Fibroblast of skin of left quadriceps (primary cell): Measurements from ENCODE around the gene FSCB.
"Not testable (repeated sequence)": the region's sequence is repeated elsewhere in the genome, so short reads cannot be mapped to it uniquely, and the experiment has no call there.

Source experiments
- DNase-seq, 2 experiments: peaks; one replicate each; pipeline ENCODE4 v3.0.0-alpha.2; 2013; ENCODE audit warnings: low read depth in 2 of 2

FSCB gene, protein sequence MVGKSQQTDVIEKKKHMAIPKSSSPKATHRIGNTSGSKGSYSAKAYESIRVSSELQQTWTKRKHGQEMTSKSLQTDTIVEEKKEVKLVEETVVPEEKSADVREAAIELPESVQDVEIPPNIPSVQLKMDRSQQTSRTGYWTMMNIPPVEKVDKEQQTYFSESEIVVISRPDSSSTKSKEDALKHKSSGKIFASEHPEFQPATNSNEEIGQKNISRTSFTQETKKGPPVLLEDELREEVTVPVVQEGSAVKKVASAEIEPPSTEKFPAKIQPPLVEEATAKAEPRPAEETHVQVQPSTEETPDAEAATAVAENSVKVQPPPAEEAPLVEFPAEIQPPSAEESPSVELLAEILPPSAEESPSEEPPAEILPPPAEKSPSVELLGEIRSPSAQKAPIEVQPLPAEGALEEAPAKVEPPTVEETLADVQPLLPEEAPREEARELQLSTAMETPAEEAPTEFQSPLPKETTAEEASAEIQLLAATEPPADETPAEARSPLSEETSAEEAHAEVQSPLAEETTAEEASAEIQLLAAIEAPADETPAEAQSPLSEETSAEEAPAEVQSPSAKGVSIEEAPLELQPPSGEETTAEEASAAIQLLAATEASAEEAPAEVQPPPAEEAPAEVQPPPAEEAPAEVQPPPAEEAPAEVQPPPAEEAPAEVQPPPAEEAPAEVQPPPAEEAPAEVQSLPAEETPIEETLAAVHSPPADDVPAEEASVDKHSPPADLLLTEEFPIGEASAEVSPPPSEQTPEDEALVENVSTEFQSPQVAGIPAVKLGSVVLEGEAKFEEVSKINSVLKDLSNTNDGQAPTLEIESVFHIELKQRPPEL

DNA sequence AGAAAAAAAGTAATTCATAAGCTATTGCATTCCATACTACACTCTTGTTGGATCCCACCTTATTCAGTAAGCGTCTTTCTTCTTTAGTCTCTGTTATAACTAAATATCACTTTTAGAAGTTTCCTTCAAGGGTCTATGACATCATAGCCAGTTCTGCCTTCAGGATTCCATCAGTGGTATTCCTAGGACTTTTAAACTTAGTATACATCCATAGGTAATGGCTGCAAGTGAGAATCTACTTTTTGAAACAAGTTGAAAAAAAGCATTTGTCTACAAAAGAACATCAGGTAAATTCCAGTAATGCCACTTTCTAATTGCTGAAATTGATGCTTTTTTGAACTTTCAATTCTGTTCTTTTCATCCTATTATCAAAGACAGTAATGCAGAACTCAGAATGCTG lies at the start of gene FSCB:
Gene FSCB, minus strand, starts transcription at position 101 of the 400 bp plus-strand sequence. CDS start 296 bp downstream, outside the sequence.
- no peak for DNase-seq

DNA sequence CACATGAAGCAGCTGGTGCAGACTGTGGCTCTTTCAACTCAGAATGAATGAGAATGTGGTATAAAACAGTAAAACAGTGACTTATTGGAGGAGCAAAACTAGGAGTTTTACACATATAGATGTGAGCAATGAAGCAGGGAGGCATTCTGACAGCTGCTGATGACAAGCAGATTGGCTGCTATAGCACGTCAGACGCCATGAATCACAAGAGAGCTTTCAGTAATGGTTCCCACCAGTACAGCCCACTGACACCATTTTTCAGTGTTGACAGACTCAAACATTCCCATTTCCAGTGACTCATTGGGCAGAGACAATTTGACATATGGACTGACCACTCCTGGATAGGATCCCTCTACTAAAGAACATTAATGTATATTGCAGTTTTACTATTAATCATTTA lies 24.6 kb upstream of the FSCB start:
- DNase-seq, result peak; percentile 42

DNA sequence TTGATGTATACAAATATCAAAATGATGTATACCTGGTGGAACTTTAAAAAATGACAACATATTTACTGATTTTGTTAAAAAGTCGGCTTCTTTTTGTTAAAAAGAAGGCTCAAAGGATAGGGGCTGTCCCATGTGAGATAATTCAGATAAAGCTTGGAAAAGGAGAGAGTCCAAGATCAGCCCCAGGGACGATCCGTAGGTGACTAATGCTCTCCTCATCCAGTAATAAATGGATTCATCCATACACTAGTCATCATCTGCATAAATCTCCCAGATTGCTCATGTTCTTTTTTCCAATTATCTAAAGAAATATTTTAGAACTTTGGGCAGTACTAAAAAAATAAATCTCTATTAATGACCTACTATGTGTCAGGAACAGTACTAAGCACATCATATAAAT lies 23.4 kb upstream of the FSCB start:
- no peak for DNase-seq

DNA sequence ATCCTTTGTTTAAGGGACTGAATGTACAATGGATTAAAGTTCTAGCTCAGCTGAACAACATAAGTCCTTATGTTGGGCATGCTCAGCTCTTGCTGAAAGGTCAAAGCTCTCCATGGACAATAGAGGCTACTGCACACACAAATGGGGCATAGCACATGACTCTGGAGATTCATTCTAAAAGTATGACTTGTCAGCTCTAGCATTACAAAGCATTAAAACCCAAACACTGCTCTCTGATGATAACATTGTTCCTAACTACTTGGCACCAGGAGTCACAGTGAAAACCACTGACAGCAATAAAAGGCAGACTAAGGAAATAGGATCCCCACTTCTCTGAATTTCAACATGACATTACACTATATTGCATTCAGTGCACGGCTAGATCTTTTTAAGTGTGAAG lies 21.9 kb upstream of the FSCB start:
- peak; percentile 25 to 29 for DNase-seq

DNA sequence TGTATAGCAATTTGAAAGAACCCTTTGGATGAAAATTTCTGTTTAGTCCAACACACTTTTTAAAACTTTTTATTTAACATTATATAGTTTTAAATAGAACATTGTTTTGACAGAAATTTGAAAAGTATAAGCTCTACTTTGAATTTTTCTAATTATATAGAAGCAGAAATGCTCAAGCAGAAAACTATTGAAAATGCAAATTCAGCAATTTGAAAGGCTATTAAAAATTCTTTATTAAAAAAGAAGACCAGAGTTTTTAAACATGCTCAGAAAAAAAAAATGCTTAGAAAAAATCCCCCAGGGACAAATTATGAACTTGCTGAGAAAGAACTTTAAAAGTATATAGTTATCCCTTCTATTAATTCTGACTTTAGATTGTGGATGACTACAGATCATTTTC lies 21.1 kb upstream of the FSCB start:
- DNase-seq, result no peak

DNA sequence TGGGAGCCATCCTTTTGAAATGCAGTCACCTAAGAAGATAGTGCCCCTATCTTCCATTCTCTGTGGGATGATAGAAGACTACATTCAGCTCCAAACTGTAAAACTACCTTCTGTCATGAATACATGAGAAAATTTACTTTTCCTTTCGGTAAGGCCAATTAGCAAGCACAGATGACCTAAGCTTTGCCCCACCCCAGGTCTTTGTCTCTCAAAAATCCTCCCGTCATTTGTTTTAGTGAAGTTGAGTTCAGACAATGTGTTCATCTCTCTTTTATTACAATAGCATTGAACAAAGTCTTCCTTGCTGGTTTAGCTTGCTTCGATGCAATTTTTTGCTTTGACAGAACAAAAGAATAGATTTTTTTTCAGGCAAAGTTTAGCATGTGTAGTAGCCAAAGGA lies 18.2 kb upstream of the FSCB start:
- DNase-seq, result no peak

DNA sequence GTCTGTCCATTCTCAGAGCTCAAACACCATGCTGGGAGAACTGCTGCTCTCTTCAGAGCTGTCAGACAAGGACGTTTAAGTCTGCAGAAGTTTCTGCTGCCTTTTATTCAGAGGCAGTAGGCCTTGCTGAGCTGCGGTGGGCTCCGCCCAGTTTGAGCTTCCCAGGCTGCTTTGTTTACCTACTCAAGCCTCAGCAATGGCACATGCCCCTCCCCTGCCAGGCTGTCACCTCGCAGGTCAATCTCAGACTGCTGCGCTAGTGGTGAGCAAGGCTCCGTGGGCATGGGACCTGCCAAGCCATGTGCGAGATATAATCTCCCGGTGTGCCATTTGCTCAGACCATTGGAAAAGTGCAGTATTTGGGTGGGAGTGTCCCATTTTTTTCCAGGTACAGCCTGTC lies 8.6 kb upstream of the FSCB start:
- not testable (repeated sequence) for DNase-seq

DNA sequence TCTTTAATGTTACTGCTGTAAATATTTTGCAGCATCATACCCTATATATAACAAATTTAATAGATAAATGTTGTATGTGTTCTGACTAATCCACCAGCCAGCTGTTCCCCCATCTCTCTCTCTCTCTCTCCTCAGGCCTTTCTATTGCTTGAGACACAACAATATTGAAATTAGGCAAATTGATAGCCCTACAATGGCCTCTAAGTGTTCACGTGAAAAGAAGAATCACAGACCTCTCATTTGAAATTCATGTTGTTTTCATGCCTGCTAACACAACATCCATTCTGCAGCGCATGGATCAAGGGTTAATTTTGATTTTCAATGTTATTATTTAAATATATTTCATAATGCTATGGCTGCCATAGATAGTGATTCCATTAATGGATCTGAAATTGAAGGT lies 1.8 kb upstream of the FSCB start:
- no peak for DNase-seq

DNA sequence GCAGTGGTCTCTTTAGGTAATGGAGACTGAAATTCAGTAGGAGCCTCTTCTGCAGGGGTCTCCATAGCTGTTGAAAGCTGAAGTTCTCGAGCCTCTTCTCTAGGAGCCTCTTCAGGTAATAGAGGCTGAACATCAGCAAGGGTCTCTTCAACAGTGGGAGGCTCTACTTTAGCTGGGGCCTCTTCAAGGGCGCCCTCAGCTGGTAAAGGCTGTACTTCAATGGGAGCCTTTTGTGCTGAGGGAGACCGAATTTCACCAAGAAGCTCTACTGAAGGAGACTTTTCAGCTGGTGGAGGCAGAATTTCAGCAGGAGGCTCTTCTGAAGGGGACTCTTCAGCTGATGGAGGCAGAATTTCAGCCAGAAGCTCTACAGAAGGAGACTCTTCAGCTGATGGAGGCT lies 1.5 kb downstream of the FSCB start:
- DNase-seq, result no peak

DNA sequence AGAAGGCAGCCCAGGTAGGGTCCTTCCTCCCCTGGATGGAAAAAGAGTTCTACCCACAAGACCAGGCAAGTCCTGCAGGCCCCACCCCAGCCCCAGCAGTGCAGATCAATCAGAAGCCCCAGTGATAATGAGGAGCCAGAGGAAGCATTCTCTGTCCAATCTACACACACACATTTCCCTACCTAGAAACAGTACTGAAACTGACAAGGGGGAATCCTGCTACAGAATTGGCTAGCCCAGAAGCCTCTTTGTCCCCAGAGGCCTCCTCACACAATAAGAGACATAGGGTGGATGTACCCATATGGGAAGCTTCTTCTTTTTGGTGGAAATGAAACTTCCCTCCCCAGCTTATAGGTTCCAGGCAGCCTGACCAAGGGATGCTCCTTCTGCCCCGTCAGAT lies 9.9 kb downstream of the FSCB start:
- no peak for DNase-seq

DNA sequence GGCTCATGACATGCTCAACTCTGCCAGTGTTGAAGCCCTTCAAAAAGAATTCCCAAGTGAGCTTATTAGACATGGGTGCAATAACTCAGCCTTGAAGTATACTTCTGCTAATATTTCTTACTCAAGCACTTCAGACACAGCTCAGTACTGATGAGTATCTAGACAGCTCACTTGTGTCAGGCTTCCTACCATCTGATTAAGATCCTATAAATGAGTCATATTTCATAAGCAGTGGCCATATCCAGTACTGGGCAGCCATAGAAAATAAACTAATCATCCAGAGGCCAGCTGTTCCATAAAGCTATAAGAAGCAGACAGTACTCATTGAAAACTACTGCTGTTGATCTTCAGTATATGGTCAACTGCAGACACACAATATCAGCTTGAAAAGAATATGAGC lies 12.9 kb downstream of the FSCB start:
- DNase-seq, result no peak

DNA sequence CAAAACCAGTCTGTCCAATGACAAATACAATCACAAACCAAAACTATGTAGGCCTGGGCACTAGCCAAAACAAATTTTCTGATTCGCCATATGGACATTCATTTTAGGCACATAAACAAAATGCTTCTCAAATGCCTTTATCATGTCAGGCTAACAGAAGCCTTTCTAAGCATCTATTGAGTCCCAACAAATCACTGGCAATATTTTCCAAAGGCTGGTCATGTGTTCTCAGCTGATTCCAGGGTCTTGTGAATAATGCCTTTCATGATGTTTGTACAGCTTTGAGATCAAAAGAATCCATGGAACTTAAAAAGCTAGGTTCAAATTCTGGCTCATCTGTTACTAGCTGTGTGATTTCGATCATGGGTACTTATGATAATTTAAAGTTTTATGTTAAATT lies 16.1 kb downstream of the FSCB start:
- no peak for DNase-seq

DNA sequence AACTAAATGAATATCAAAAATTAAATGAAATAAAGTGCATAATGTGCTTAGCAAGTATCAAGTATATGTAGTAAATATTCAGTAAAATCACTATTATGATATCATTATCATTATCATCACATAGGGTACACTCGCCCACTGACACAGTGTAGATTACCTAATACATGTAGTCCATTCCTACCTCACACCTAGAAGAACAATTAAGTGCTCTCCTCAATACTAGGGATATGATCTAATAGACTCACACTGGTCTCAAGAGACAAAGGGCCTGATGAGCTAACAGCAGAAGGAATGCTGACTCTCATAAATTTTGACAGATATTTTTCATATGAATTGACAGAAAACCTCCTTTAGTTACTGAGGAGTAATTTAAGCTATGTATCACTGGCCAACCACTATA lies 29.1 kb downstream of the FSCB start:
- DNase-seq, result no peak

DNA sequence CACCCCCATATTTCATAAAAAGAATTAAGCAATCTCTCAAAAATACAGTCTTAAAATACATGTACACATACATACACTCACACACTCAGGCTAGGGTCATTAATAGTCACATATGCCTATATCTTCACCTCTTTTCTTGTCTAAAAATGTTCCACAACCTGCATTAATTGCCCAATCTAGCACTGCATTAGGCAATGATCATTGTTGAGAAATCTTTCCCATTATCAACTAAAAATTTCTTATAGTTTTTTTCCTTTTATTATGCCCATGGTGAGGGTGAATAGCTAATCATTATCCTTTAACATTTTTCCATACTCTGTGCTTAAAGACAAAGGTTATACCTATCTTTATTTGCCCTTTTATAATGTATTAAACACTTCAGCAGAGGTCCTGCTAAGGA lies 38.3 kb downstream of the FSCB start:
- no peak for DNase-seq

DNA sequence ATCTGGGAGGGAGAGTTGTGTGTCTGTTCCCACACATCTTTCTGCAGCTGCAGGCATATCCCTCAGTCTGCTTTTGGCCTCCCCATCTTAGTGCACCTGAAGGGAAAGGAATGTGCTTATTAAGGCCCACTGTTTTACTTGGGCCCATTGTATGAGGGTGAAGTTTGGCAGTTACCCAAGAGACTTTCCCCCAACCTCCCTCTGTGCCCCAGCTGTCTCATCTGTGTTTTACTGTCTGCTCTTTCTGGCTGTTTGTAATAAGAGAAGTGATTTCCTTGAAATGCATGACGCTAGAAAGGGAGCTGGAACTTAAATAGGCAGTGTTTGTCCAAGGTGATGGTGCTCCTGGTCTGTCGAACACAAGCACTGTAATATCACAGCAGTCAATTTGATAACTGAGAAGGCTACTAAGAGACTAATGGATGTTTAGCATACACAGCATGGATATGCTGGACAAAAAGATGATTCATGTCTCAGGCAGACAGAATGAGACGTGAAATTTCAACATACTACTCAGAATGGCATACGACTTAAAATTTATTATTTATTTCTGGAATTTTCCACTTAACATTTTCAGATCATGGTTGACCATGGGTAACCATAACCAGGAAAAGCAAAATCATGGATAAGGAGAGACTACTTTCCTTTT lies 43.6 kb downstream of the FSCB start:
- no peak for DNase-seq

DNA sequence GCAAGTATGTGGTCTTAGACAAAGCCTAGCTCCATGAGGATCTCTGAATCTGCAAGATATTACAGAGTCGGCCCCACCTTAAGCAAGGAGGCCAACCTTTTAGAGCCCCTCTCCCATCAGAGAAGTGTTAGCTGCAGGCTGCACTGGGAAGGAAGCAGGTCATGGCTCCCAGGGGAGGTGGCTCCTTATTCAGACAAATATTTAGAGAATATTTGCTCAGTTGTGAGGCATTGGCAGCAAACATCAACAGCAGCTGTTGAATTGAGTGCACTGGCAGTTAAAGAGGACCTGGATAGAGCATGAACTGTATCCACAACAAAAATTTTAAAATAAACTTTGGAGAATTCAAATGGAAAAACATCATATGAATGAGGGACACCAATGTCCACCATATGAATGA lies 44.7 kb downstream of the FSCB start:
- no peak for DNase-seq

DNA sequence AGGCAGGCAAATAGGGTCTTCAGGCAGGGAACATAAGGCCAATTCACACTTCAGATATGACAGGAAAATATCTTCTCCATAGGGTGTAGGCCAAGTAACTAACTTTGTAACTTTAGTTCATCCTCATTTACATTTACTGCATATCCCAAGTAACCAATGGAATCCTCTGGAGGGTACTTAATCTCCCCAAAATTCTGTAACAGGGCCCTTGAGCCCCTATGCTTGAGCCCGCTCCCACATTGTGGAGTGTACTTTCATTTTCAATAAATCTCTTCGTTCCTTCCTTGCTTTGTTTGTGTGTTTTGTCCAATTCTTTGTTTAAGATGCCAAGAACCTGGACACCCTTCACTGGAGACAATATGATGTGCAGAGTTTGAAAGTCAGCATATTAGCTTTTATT lies 45.3 kb downstream of the FSCB start:
- DNase-seq, result no peak
